Activated CD4-positive, alpha-beta T cell treated with anti-CD3 and anti-CD28 coated beads for 4 hours (primary cell): Measurements from ENCODE around the gene DCPS.
"Not testable (repeated sequence)": the region's sequence is repeated elsewhere in the genome, so short reads cannot be mapped to it uniquely, and the experiment has no call there.

Experiments
- DNase-seq, 2 donors: peaks; one replicate each; pipeline ENCODE4 v3.0.0-alpha.2; 2020

The DCPS gene

DNA sequence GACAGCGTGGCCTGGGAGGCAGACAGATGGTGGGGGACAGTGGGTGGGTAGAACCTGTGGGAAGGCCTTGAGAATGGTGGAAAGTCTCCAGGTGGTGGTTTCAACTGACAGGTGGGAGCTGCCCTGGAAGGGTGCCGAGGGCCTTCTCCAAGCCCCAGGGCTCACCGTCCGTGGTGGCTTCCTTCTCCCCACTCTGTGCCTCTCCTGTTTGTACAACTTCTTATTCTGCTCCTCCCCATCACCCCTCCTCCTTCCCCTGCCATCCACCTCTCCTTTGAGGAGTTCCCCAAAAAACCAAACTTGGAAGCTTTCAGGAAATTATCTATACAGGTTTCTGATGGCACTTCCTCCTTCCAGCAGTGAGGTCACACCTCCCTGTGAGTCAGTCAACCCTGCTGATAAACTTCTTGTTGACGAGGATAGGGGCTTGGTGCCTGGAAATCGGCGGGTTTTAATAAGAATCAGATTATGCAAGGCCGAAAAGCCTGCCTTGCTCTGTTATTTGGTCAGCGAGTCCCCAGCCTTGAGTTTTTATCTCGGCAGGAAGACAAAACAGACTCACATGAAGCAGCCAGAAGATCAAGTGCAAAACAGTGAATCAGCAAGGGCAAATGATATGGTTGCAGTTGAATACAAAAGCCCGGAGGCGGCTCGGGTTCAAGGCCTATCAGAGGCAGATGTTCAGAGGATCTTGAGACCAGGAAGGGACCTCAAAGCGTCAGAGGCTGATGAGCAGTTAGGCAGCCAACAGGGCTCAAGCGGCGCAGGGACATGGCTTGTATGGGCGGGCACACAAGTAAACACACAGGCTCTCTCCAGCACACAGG, 42.1 kb downstream of the DCPS start:
- no peak for DNase-seq

DNA sequence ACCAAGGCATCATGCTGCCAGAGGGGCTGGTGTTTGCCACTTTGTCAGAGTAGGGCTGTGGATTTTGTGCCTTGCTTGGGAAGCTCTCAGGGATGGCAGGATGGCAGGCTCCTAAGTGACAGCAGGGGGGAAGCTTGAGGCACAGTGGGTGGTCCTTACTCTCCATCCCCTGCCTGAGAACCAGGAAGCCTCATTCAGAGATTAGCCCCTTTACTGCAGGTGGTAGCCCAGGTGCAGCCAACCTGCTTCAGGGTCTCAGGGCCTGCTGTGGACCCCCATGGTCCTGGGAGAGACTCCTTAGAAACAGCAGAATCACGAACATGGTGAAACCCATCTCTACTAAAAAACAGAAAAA, 42.7 kb downstream of the DCPS start:
- no peak for DNase-seq

DNA sequence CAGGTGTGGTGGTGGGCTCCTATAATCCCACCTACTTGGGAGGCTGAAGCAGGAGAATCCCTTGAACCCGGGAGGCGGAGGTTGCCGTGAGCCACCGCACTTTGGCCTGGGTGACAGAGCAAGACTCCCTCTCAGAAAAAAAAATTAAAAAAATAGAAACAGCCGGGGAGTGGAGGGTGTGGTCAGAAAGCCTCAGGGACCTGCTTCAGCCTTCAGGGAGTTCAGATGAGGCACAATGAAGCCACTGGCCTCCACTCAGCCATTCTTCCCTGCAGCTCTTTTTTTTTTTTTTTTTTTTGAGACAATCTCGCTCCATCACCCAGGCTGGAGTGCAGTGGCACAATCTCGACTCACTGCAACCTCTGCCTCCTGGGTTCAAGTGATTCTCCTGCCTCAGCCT, 43.1 kb downstream of the DCPS start:
- not testable (repeated sequence) for DNase-seq

DNA sequence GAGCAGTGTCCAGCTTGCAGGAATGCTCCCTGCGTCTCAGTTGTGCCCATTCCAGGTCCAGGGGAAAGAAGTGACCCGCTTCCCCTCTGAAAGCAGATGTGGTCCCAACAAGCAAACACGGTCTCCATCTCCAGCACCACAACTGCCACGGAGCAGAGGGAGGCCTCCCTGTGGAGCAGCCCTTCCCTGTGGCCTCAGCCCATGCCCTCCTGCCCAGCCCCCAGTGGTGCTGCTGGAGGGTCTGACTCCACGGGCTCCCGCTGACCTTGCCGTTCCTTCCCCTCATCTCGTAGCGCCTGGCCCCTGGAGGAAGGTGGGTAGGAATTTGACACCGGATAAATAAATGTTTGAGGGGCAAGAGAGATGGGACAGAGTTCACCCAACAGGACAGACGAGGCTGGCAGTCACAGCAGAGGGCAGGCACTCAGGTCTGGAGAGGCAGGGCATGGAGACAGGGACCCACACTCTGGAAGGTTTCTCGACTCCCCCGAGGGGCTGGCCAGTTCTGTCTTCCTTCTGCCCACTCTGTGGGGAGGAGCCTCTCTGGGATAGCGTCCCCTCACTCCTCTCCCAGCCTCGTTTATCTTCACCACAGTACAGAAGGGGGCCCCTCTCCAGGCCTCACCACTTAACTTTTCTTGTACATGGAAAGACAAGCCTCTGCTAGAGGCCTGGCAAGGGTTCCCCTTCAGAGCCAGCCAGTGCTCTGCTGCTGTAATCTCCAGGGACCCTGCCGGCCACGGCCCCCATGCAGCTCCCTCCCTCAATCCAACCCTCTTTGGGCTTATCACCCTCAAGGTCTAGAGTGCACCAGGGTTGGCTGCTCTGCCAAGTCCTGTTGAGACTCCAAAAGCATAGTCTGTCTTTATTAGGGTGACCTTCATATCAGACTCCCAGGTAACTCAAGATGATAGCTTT, 44.1 kb downstream of the DCPS start:
- DNase-seq = no peak

DNA sequence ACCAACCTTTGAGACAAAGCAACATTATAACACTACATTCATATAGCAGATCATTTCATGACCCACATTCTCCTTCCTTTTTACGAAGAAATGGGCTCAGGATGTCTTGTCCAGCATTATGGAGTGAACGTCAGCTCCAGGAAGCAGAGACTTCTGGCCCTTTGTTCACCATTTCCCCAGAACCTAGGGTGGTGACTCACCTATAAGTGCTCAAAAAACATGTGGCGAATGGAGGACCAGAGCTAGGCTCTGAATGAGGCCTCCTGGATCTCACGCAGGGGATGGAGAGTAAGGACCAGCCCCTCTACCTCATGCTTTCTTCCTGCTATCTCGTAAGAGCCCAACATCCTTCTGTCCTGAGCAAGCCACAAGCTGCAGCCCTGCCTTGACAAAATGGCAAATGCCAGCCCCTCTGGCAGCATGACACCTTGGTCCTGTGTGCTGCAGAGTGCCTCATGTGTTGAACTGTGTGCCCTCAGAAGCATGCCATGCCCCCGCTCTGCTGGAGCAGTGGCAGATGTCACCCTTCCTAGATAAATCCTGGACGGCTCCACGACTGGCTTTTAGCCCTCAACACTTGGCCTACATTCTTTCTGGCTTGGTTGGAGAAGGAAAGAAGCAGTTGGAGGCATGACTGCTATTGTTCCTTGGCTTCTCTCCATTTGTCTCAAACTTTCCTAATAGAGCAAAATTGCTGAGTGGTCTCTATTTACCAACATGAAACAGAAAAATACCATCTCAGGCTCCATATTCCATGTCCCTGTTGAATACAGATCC, 45.1 kb downstream of the DCPS start:
- no peak for DNase-seq

DNA sequence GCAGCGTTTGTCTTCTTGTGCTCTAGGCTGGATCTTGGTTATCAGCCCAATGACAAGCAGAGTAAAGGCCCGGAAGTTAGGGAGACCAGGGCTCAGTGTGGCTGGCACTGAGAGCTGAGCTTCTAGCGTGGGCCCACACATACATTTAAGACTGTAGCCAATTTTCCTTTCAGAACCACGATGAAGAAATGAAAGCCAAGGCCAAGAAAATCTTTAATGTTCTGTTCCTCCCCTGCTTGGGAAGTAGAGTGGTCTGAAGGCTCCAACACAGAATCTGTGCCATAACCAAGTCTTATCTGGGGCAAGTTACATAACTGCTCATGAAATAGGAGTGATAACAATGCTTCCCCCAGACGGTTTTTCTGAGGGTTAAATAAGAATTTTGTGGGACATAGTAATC, 47.0 kb downstream of the DCPS start:
- no peak for DNase-seq

DNA sequence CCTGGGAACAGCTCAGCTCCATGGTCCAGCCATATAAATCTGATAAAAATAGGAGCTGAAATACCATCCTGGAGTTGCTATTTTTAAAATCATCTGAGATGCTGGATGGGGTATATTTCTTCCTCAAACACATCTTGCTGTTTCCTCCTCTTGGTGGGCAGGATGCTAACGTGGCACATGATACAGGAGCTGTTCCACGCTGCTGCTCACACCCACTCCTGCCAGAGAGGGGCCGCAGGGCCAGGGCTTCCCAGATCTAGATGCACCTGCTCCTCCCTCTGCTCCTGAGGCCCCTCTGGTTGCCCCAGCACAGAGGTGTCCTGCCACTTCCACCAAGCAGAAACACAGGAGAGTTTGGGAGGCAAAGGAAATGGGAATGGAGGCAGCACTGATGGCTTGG, 48.3 kb downstream of the DCPS start:
- DNase-seq = no peak

DNA sequence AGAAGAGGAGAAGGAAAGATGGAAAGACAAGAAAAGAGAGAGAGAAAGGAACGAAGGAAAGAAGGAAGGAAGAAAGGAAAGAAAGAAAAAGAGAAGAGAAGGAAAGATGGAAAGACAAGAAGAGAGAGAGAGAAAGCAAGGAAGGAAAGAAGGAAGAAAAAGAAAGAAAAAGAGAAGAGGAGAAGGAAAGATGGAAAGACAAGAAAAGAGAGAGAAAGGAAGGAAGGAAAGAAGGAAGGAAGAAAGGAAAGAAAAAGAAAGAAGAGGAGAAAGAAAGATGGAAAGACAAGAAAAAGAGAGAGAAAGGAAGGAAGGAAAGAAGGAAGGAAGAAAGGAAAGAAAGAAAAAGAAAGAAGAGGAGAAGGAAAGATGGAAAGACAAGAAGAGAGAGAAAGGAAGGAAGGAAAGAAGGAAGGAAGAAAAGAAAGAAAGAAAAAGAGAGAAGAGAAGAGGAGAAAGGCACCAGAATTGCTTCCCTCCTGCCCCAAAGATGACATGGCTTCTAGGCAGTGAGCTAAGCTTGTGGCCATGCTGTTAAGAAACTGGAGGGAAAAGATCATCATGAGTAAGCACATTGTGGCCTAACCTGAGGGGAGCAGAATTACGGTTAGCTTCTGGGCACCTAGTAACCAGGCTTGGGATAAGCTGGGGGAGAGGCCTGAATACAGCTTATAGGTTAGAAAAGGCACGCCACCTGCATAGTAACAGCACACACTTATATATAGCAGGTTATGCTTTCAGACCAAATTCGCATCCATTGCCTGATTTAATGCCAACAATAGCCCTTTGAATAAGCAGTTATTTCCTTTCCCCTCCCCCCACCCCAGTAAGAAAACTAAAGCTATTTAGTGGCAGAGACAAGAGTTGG, 49.3 kb downstream of the DCPS start:
- no peak for DNase-seq

DNA sequence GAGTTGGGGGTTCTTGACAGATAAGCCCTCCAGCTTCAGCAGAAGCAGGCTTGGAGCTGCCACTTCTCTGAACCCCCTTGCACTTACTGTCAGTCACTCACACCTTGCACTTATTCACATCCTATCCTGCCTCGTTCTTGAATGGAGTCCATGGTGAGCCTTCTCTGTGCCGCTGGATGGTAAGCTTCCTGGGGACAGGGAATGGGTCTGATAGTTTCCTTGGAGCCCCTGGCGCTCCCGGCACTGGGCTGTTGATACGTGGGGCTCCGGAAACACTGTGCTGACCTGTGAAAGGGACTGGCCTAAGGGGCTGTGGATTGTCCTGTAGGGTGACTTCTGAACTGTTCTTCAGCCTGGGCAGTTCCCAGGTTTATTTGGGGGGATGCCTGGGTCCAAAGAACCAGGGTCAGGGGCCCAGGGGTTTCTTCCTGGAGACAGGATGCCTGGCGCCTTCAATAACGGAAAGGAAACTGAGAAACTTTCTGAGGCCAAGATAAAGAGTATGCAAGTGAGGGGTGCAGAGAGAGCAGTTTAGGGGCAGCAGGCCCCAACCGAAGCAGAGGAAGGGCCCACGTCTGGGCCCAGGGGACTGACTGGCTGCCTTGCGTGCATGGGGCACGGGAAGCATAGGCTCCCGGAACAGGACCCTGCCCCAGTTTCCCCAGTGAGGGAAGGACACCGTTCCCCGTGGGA, 50.9 kb downstream of the DCPS start:
- no peak for DNase-seq

DNA sequence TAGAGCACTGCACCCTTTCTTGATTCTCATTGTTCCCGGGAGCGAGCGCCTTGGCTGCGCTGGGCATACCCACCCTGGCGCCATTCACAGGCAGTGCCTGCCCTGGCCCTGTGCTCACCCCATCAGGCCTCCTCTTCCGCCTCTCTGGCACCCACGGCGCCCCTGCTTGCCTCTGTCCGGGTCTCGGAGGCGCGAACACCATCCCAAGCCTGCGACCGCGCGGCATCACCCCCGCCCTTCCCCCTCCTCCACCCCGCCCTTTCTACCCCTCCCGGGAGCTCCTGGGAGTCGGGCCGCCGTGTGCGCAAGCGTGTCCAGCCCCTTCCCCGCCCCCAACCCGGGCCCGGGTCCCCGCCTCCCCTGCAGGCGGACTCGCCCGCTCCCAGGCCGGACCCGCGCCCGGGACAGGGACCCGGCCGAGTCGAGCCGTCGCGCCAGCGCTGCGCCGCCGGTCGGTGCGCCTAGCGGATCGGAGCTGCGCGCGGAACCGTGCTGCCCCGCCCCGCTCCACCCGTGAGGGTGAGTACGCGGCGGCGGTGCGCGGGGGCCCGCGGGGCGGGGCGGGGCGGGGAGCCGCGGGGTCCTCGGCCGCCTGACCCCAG, 51.6 kb downstream of the DCPS start, which contains the start of gene ST3GAL4:
ST3GAL4 (plus strand) TSS at position 363 of the 602 bp plus-strand sequence. CDS start 50,470 bp downstream, outside the sequence.
- DNase-seq = peak; percentile 66 to 70

DNA sequence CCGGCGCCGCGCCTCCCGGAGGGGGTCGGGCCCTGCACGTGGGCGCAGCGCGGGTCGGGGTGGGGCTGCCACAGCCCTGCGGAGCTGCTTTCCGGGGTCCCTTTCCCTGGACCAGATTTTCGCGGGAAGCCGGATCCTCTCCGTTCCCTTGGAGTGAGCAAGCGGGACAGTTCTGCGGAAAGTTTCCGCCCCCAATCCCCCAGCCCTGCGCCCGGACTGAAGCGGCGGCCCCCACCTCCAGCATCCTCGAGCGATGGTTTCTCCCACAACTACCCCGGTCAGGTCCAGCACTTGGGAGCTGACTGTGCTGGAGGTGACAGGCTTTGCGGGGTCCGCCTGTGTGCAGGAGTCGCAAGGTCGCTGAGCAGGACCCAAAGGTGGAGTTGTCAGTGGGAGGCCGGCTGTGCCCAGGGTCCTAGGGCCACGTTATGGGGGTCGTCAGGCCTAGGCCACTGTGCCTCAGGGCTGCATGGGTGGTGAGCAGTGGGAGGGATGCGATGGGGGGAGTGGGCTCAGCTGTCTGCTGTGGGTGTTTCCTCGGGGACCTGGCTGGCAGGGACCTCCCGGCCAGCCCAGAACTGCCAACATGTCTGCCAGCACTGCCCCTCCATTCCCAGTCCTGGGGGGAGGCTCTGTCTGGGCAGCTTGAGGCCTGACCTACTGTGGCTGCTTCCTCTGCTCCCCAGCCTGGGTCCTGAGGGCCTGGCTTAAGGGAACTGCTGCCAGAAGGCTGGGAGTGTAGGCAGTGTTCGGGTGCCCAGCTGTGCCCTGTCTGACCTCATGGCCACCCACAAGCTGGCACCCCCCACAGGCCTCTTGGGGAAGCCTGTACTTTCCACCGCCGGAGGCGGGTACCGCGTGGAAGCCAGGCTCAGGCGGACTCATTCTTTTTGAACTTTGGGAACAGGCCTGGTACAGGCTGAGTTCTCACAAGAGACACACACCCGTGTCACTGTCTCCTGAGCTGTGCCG, 52.4 kb downstream of the DCPS start:
- peak; percentile 7 to 16 for DNase-seq

DNA sequence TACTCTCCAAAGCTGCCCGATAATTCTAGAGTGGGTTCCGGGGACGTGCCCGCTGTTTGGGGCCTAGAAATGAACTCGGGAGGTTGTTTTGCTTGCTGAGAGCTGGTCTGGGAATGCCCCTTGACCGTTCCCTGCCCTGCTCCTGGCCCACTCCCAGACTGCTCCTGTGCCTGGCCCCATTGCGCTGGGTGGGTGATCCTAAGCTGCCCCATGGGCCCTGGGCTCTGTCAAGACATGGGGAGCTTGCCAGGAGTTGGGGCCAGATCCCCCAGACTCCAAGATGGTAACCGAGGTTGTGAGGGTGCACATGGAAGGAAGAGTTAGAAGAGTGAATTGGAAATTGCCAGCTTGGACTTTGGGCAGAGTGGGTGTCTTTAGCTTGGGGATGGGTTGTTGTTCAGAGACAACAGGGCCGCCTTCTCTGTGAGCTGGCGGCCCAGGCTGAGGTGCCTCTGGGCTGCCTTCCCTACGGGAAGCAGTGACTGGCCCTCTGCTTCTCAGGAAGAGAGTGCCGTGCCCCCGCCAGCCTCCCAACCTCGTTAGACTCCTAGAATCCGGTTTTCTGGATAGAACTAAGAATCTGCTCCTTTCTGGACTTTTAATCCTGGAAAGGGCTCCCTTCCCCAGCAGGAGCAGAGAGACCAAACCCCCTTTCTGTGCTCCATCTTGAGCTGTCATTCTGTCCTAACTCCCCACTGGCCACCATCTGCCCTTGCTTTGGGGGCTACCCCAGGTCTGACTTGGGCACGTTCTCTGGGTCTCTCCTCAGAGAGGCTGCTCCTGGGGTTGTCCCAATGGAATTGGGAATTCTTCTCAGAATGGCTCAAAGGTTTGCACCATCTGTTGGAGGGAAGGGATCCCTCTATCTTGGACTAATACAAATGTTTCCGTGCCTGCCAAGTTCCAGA, 53.4 kb downstream of the DCPS start:
- no peak for DNase-seq

DNA sequence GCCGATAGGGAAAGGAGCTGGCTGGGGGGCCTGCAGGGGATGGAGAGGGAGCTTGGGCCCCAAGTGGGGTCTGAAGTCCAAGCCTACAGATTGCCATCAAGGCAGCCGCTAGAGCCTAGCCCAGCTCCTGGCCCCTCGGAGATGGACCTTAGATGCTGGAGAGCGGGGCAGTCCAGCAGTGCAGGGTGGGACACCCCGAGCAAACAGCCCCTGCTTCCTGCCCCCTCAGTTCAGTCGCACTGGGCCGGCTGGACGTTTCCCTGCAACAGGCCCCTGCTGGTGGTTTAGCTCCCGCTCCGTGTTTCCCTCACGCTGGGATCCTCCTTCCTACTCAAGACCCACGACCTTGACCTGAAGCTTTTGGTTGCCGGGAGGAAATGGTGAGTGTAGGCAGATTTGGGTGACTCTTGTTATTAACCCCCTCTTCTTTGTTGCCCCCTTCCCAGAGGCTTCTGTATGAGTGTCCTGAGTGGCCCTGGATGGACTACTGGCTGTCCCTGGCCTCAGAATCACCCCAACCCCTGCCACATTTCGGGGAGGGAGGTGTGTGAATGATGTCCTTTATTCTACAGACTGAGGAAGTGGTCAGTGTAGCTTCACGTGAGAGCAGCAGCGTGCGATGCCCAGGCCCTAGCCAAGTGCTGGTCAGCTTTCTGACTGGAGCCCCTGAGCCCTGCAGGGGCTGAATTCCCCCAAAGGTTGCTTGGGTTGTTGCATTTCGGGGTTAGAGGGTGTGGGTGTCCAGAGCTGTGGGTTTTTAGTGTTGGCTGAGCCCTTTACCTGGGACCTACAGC, 54.3 kb downstream of the DCPS start:
- DNase-seq = no peak

DNA sequence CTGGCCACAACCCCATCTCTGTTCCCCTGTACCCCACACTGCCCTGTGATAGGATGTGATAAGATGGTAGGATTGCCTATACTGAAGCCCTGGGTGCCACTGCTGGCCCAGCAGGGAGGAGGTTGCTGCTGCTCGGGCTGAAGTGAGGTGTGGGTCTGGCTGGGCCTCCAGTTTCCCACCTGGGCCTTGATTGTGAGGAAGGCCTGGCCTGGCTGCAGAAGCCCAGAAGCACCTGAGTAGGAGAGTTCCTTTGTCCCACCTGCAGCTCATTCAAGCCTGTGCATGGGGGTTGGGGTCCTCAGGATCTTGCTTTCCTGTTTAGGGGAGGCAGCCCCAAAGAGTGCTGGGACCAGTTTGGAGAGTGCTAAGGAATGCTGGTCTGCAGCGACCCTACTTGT, 54.9 kb downstream of the DCPS start:
- no peak for DNase-seq

DNA sequence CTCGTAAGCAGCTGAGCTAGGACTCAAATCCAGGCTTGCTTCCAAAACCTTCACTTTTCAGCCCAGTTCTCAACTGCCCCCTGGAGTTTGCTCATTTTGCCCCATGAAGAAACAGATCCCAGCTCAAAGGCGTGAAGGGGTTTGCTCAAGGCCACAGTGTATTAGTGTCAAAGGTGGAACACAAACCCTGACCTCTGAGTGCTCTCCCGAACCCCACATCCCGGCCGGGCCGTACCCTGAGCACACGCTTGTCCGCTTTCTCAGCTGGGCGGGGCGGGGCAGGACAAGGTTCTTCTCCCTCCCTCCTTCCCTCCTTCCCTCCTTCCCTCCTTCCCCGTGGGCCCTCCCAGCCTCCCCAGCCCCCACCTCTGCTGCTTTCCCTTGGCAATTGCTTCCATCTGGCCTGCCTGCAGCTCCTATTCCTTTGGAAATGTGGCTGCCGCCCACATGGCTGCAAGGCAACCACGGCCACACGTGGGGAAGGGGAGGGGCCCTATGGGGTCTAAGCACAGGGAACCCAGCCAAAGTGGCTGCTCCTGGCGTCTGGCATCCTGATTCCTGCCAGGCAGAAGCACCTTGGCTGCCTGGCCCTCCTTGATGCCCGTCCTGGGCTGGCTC, 55.7 kb downstream of the DCPS start:
- DNase-seq = no peak

DNA sequence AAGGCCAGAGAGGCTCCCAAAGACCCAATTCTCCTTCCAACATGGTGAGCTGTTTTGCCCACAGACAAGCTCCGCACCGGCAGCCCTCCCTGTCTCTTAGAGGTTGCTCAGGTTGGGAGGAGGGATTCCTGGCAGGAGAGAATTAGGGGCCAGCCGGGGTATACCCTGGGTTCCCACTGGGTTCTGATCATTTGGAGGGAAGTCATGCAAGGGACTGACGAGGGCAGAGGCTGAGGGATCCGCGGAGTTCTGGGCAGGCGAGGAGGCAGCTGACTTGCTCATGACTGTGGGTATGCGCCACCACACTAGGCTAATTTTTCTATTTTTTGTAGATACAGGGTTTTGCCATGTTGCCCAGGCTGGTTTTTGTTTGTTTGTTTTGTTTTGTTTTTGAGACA, 56.2 kb downstream of the DCPS start:
- DNase-seq = no peak

DNA sequence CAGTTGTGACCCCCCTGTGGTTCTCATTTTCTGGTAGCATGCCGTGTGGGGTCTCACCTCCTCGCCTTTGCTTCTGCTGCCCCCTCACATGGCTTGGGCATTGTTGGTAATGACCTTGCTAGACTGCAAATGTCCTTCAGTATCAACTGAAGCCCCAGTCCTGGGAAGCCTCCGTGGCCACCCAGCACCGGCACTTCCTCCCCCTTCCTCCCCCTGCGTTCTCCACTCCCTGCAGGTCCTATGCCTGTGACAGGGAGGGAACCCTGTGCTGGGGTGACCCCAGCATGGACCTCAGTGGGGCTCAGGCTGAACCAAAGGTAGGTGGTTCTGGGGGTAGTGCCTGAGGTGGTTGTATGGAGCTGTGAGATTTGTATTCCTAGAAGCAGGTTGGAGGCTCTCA, 57.5 kb downstream of the DCPS start:
- no peak for DNase-seq
